Measurements from ENCODE around the gene ICAM2.

ICAM2 gene

DNA sequence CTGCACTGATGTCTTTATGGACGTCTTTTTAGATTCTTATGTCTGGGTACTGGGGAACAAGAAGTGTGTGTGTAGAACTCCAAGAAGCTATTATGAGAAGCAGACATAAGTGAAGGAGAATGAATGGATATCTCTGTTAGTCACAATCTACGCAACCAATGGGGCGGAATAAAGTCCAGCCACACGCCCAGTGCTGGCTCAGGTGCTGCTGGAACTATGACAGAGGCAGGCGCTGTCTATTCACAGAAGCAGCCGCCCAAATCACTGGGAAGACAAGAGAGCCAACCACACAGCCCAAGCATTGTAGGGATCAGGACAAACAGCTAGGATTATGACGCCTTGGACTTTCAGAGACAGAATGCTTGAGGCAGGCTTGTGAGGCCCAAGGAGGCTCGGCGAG lies 43.9 kb upstream of the ICAM2 start:
- no peak for DNase-seq (ENCODE audit: low read depth, low spot score)
- TF ChIP-seq, protein P1, sequence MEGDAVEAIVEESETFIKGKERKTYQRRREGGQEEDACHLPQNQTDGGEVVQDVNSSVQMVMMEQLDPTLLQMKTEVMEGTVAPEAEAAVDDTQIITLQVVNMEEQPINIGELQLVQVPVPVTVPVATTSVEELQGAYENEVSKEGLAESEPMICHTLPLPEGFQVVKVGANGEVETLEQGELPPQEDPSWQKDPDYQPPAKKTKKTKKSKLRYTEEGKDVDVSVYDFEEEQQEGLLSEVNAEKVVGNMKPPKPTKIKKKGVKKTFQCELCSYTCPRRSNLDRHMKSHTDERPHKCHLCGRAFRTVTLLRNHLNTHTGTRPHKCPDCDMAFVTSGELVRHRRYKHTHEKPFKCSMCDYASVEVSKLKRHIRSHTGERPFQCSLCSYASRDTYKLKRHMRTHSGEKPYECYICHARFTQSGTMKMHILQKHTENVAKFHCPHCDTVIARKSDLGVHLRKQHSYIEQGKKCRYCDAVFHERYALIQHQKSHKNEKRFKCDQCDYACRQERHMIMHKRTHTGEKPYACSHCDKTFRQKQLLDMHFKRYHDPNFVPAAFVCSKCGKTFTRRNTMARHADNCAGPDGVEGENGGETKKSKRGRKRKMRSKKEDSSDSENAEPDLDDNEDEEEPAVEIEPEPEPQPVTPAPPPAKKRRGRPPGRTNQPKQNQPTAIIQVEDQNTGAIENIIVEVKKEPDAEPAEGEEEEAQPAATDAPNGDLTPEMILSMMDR (IDR thresholded peaks at IDR 0.05; ENCODE audit: low read depth, low read length) = no peak
- no peak overlapping the region for H3K4me3 ChIP-seq (ENCODE audit: low read depth, low read length)
- in situ Hi-C loops (cut with HindIII; ENCODE audit: low sequenced_read_pairs) = no loop called here

DNA sequence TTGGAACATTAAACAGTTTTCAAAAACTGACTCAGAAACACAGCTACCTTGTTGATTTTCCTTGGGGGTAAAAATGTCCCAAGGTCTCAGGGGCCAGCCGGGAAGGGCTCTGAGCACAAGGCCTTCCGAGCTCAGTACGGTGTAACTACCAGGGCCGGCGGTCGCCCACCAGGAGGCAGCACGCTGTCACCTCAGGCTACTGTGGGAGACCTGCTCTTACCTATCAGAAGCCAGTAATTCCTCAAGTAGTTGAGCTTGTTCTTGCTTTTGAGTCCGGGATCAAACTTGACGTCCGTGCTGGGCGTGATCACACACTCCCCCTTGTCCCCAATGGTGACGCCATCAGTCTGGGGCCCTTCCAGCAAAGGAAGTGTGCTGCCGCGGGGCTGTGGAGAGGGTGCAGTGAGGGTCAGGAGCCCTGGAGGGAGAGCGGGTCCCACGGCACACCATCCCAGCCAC lies 43.4 kb upstream of the ICAM2 start:
- no peak for DNase-seq (ENCODE audit: low read depth, low spot score)
- H3K4me3 ChIP-seq (ENCODE audit: low read depth, low read length) = no peak overlapping the region
- in situ Hi-C loops (cut with HindIII; ENCODE audit: low sequenced_read_pairs) = no loop called here
- TF ChIP-seq, protein P1 (IDR thresholded peaks at IDR 0.05; ENCODE audit: low read depth, low read length) = peak; percentile 53

GRCh38 chr17:64063088-64063487 lies 42.7 kb upstream of the ICAM2 start:
- no peak overlapping the region for H3K4me3 ChIP-seq (ENCODE audit: low read depth, low read length)
- no peak for DNase-seq (ENCODE audit: low read depth, low spot score)
- TF ChIP-seq, protein P1 (IDR thresholded peaks at IDR 0.05; ENCODE audit: low read depth, low read length) = no peak
- in situ Hi-C loops (cut with HindIII; ENCODE audit: low sequenced_read_pairs) = no loop called here

DNA sequence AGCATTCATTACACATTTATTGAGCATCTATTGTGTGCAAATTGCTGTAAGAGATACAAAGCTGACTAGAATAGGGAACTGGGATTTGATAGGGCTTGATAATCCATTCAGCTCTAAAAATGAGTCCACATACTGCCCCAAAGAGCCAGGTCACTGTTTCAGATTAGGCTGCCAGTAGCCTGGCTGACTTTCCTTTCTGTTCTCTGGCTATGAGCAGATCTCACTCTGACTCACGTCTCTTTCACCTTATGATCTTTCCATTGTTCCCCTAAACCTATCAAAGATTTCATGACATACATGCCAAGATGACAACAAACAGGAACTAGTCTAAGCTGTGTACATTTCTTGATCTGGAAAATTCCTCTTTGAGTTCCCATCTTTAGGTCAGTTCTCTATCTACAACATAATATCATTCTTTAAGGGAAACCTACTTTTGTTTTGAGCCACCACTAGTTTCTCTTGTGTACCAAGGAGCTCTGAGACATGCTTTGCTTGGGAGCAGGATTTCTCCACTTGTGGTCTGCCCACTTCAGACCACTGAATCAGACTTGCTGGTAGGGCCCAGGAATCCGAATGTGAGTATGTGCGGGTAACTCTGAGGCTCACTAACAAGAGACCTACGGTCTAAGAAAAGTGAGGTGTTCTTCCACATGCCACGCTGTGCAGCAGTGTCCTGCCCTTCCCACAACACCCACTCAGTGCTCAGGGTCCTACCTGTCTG lies 40.9 kb upstream of the ICAM2 start:
- H3K4me3 ChIP-seq (ENCODE audit: low read depth, low read length) = no peak overlapping the region
- in situ Hi-C loops (cut with HindIII; ENCODE audit: low sequenced_read_pairs) = no loop called here
- TF ChIP-seq, protein P1 (IDR thresholded peaks at IDR 0.05; ENCODE audit: low read depth, low read length) = no peak
- DNase-seq (ENCODE audit: low read depth, low spot score) = no peak

- in situ Hi-C loops (cut with HindIII; ENCODE audit: low sequenced_read_pairs) = no loop called here
- DNase-seq (ENCODE audit: low read depth, low spot score) = no peak
- no peak overlapping the region for H3K4me3 ChIP-seq (ENCODE audit: low read depth, low read length)
- TF ChIP-seq, protein P1 (IDR thresholded peaks at IDR 0.05; ENCODE audit: low read depth, low read length) = no peak
Observed at GRCh38 chr17:64060331-64060730, 39.9 kb upstream of the ICAM2 start.

DNA sequence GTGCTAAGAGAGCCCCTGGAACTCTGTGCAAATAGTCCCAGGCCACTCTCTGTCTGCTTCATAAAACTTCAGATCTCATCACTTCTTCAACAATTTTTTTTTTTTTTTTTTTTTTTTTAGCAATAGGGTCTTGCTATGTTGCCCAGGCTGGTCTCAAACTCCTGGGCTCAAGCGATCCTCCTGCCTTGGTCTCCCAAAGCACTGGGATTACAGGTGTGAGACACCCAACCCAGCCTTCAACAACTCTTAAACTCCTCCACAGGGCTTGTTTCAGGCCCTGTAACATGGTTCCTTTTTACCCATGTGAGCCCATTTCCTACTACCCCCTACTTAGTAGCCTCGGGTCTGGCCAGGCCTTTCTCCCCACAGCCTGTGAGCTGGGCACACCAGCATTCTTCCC lies 39.3 kb upstream of the ICAM2 start:
- in situ Hi-C loops (cut with HindIII; ENCODE audit: low sequenced_read_pairs) = no loop called here

More for the DNA sequence above, 39.3 kb upstream of the ICAM2 start:
- TF ChIP-seq, protein P1 (IDR thresholded peaks at IDR 0.05; ENCODE audit: low read depth, low read length) = no peak
- no peak for DNase-seq (ENCODE audit: low read depth, low spot score)
- no peak overlapping the region for H3K4me3 ChIP-seq (ENCODE audit: low read depth, low read length)

Measured in astrocyte of the spinal cord (primary cell).